ENCODE measurements around the gene FAIM2. TPM values are rescaled to one million over a fixed set of nuclear protein-coding genes. Genes with fewer than 3 reads are reported as not detected.
A peak's percentile ranks its signal among the peaks of the same experiment; 100 is the strongest.
"Not testable (repeated sequence)": the region's sequence is repeated elsewhere in the genome, so short reads cannot be mapped to it uniquely, and the experiment has no call there.

The FAIM2 gene
- total RNA-seq, 1 donor from 2014 or later = 0.47 TPM

GRCh38 chr12:49873361-49873934, 30.3 kb downstream of the FAIM2 start:
- no peaks in the 10 kb centered on the region for H3K36me3 Mint-ChIP-seq (ENCODE audit: low read depth)
- peak; percentile 11 for DNase-seq (ENCODE audit: low spot score)
- H3K4me1 Mint-ChIP-seq (ENCODE audit: low read depth) = peaks cover 14% of the 10 kb centered on the region
- no peak for TF ChIP-seq CTCF (IDR thresholded peaks at IDR 0.05)
- no peaks in the 10 kb centered on the region for H3K27me3 Mint-ChIP-seq (ENCODE audit: low read depth)
- no peak overlapping the region for H3K4me3 Mint-ChIP-seq (ENCODE audit: unreplicated experiment)
- no peak overlapping the region for H3K27ac Mint-ChIP-seq (ENCODE audit: unreplicated experiment)
- no peaks in the 10 kb centered on the region for H3K9me3 Mint-ChIP-seq (ENCODE audit: low read depth)

- no peaks in the 10 kb centered on the region for H3K9me3 Mint-ChIP-seq (ENCODE audit: low read depth)
- peak; percentile 41 for DNase-seq (ENCODE audit: low spot score)
- H3K27me3 Mint-ChIP-seq (ENCODE audit: low read depth) = no peaks in the 10 kb centered on the region
- no peak for TF ChIP-seq CTCF (IDR thresholded peaks at IDR 0.05)
- H3K27ac Mint-ChIP-seq (ENCODE audit: unreplicated experiment) = no peak overlapping the region
- peaks cover 17% of the 10 kb centered on the region for H3K4me1 Mint-ChIP-seq (ENCODE audit: low read depth)
- H3K4me3 Mint-ChIP-seq (ENCODE audit: unreplicated experiment) = no peak overlapping the region
- H3K36me3 Mint-ChIP-seq (ENCODE audit: low read depth) = no peaks in the 10 kb centered on the region
Observed at GRCh38 chr12:49872781-49873181, 30.9 kb downstream of the FAIM2 start.

GRCh38 chr12:49872381-49872780, 31.3 kb downstream of the FAIM2 start:
- TF ChIP-seq CTCF (IDR thresholded peaks at IDR 0.05) = no peak
- H3K9me3 Mint-ChIP-seq (ENCODE audit: low read depth) = no peaks in the 10 kb centered on the region
- H3K4me1 Mint-ChIP-seq (ENCODE audit: low read depth) = peaks cover 19% of the 10 kb centered on the region
- no peak overlapping the region for H3K27ac Mint-ChIP-seq (ENCODE audit: unreplicated experiment)
- no peaks in the 10 kb centered on the region for H3K27me3 Mint-ChIP-seq (ENCODE audit: low read depth)
- no peaks in the 10 kb centered on the region for H3K36me3 Mint-ChIP-seq (ENCODE audit: low read depth)
- no peak overlapping the region for H3K4me3 Mint-ChIP-seq (ENCODE audit: unreplicated experiment)
- DNase-seq (ENCODE audit: low spot score) = peak; percentile 36

- peak; percentile 21 for DNase-seq (ENCODE audit: low spot score)
- H3K9me3 Mint-ChIP-seq (ENCODE audit: low read depth); H3K36me3 Mint-ChIP-seq (ENCODE audit: low read depth); H3K4me3 Mint-ChIP-seq (ENCODE audit: unreplicated experiment); H3K27me3 Mint-ChIP-seq (ENCODE audit: low read depth): not testable (repeated sequence)
- H3K27ac Mint-ChIP-seq (ENCODE audit: unreplicated experiment) = peak overlapping the region; percentile 86
- H3K4me1 Mint-ChIP-seq (ENCODE audit: low read depth) = peaks cover 19% of the 10 kb centered on the region
Observed at GRCh38 chr12:49871811-49872251, 31.9 kb downstream of the FAIM2 start.

GRCh38 chr12:49871263-49871561, 32.5 kb downstream of the FAIM2 start:
- no peak for TF ChIP-seq CTCF (IDR thresholded peaks at IDR 0.05)
- Mint-ChIP-seq H3K27me3 (ENCODE audit: low read depth) (no peaks in the 10 kb centered on the region), H3K27ac (ENCODE audit: unreplicated experiment) (no peak overlapping the region), H3K9me3 (ENCODE audit: low read depth) (no peaks in the 10 kb centered on the region), H3K4me1 (ENCODE audit: low read depth) (peaks cover 19% of the 10 kb centered on the region), H3K36me3 (ENCODE audit: low read depth) (no peaks in the 10 kb centered on the region), H3K4me3 (ENCODE audit: unreplicated experiment) (no peak overlapping the region)
- DNase-seq (ENCODE audit: low spot score) = no peak

- Mint-ChIP-seq H3K4me1 (ENCODE audit: low read depth) (peaks cover 19% of the 10 kb centered on the region), H3K27me3 (ENCODE audit: low read depth) (peaks cover 1% of the 10 kb centered on the region), H3K36me3 (ENCODE audit: low read depth) (no peaks in the 10 kb centered on the region), H3K4me3 (ENCODE audit: unreplicated experiment) (no peak overlapping the region), H3K9me3 (ENCODE audit: low read depth) (no peaks in the 10 kb centered on the region), H3K27ac (ENCODE audit: unreplicated experiment) (no peak overlapping the region)
- TF ChIP-seq CTCF (IDR thresholded peaks at IDR 0.05) = no peak
- DNase-seq (ENCODE audit: low spot score) = no peak
Observed at GRCh38 chr12:49870501-49871262, 33.0 kb downstream of the FAIM2 start.

All from chondrocyte (in vitro differentiated cells).